HFF-Myc (cell line): ENCODE data around the gene POLH.

Source experiments
- DNase-seq: peaks from one replicate; pipeline ENCODE4 v3.0.0-alpha.2; 2011; ENCODE audit warnings: low read depth; ENCODE audit errors: extremely low read depth
- H3K4me3 ChIP-seq: replicated peaks from 2 replicates; pipeline ENCODE4 v1.5.1; 2011; ENCODE audit warnings: low read depth, mild to moderate bottlenecking, control low read depth, low read length
- TF ChIP-seq, protein P1 (sequence below): IDR thresholded peaks from 2 replicates; pipeline ENCODE4 v1.5.1; 2012; ENCODE audit warnings: mild to moderate bottlenecking, low read depth, low read length, control low read depth; ENCODE audit errors: missing control alignments

Gene POLH

DNA sequence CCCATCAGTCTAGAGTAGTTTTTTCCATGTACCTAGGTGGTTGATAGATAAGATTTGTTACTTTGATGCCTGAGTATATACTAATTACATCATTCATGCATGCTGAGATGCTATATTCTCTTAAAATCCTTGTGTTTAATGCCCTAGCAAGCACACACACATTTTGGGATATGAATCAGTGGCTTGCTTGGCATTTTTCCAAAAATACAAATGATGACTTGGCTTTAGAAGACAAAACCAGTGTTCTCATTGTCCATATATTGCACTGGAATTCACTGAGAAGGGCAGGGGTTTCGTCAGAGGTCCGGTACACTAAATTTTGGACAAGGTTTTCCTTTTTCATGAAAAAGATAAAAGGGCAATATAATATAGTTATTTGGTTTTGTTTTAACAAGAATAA lies 28.2 kb downstream of the POLH start:
- H3K4me3 ChIP-seq = no peak overlapping the region
- TF ChIP-seq, protein P1, sequence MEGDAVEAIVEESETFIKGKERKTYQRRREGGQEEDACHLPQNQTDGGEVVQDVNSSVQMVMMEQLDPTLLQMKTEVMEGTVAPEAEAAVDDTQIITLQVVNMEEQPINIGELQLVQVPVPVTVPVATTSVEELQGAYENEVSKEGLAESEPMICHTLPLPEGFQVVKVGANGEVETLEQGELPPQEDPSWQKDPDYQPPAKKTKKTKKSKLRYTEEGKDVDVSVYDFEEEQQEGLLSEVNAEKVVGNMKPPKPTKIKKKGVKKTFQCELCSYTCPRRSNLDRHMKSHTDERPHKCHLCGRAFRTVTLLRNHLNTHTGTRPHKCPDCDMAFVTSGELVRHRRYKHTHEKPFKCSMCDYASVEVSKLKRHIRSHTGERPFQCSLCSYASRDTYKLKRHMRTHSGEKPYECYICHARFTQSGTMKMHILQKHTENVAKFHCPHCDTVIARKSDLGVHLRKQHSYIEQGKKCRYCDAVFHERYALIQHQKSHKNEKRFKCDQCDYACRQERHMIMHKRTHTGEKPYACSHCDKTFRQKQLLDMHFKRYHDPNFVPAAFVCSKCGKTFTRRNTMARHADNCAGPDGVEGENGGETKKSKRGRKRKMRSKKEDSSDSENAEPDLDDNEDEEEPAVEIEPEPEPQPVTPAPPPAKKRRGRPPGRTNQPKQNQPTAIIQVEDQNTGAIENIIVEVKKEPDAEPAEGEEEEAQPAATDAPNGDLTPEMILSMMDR = no peak
- DNase-seq = no peak

DNA sequence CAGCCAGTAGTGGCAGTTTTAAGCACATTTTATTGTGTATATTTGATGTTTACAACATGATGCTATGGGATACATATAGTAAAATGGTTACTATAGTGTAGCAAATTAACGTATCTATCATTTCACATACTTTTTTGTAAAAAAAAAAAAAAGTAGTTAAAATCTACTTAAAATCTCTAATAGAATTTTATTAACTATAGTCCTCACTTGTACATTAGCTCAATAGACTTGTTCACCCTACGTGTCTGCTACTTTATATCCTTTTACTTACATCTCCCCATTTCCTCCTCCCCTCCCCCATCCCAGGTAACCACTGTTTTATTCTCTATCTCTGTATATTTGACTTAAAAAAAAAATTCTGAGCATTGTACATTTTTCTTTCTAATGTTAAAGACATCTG lies 30.0 kb downstream of the POLH start:
- TF ChIP-seq, protein P1 = no peak
- H3K4me3 ChIP-seq = no peak overlapping the region
- no peak for DNase-seq

DNA sequence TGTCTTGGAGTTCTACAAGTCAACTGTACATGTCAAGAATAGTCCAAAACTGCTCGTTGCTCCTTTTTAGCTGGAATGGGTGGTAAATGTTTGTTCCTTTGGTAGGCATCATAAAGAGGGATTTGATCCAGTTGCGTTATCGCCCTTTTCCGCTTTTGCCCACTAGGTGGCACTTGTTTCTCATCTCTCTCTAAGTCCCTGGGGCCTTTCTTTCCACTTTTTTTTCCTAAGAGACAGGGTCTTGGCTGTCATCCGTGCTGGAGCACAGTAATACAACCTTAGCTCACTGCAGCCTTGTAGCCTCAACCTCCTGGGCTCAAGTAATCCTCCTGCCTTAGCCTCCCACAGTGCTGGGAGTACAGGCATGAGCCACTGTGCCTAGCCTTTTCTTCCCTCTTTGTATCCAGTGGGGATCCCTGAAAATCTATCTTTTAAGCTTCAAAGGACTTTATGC lies 32.4 kb downstream of the POLH start:
- TF ChIP-seq, protein P1 = peak; percentile 91
- no peak overlapping the region for H3K4me3 ChIP-seq
- peak; percentile 71 for DNase-seq

DNA sequence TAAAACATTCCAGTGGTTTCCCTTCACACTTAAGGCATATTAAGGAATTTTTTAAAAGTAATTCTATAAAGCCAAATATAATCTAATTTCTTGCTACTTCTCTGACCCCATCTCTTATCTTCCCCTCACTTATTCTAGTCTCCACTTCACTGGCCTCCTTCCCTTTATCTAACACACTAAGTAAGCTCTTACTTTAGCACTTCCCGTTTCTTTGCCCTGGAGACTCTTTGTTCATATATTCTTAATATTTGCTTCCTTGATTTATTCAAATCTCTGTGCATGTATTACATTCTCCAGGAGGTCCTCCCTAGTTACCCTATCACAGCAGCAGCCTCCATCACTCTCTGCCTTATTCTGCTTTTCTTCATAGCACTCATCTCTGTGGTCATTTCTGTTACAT lies 32.8 kb downstream of the POLH start:
- DNase-seq = no peak
- TF ChIP-seq, protein P1 = no peak
- no peak overlapping the region for H3K4me3 ChIP-seq

DNA sequence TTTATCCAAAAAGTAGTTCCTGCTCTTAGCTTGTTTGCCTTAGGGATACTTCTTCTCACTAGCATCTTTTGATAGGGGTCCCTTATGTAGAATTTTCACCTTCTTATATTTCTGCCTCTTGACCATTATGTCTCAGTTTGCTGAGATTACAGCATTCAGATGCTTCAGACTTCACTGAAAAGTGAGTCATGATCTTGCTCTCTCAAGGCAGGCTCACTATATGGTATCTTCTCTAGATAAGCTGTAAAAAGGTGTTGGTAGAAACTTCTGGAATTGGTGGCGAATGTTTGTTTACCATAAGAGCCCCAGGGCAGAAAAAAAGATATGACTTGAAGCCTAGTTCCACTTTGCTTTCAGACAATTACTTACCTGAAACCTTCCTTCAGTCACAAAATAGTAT lies 33.4 kb downstream of the POLH start:
- H3K4me3 ChIP-seq = no peak overlapping the region
- DNase-seq = no peak
- TF ChIP-seq, protein P1 = no peak

DNA sequence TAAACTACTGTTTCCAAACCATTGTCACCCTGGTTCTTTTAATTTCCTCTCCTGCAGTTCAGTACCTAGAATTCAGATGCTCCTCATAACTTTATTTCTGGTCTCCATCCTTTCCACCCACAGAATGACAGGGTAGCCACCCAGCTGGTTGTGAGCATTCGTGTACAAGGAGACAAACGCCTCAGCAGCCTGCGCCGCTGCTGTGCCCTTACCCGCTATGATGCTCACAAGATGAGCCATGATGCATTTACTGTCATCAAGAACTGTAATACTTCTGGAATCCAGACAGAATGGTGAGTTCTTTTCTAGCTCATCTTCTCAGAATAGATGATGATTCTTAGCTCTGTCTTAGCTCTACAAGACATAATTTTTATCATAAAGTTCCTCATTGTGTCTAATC lies 34.4 kb downstream of the POLH start:
- H3K4me3 ChIP-seq = no peak overlapping the region
- TF ChIP-seq, protein P1 = no peak
- no peak for DNase-seq

DNA sequence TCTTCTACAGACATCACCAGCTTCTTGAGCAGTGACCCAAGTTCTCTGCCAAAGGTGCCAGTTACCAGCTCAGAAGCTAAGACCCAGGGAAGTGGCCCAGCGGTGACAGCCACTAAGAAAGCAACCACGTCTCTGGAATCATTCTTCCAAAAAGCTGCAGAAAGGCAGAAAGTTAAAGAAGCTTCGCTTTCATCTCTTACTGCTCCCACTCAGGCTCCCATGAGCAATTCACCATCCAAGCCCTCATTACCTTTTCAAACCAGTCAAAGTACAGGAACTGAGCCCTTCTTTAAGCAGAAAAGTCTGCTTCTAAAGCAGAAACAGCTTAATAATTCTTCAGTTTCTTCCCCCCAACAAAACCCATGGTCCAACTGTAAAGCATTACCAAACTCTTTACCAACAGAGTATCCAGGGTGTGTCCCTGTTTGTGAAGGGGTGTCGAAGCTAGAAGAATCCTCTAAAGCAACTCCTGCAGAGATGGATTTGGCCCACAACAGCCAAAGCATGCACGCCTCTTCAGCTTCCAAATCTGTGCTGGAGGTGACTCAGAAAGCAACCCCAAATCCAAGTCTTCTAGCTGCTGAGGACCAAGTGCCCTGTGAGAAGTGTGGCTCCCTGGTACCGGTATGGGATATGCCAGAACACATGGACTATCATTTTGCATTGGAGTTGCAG lies 37.9 kb downstream of the POLH start:
- H3K4me3 ChIP-seq = no peak overlapping the region
- TF ChIP-seq, protein P1 = no peak
- no peak for DNase-seq
